DND-41 (cell line): ENCODE data around the gene MMP20.

Experiments
- CTCF ChIP-seq: IDR thresholded peaks from 2 replicates; pipeline ENCODE4 v1.5.1; 2012; ENCODE audit warnings: borderline replicate concordance, low read length, moderate library complexity, mild to moderate bottlenecking; ENCODE audit not compliant: poor library complexity, severe bottlenecking; ENCODE audit errors: extremely low read depth
- EZH2 ChIP-seq: IDR thresholded peaks from 3 replicates; pipeline ENCODE4 v1.6.1; 2012; ENCODE audit warnings: borderline replicate concordance, low read depth, mild to moderate bottlenecking, moderate library complexity, low read length, inconsistent platforms; ENCODE audit not compliant: severe bottlenecking

GRCh38 chr11:102592131-102592530, 33.0 kb downstream of the MMP20 start:
- TF ChIP-seq CTCF (no peak), EZH2 (no peak)
